RCC 7860 (cell line): ENCODE data around the gene TMEM247.

ENCODE experiments used
- DNase-seq: peaks from one replicate; pipeline ENCODE4 v3.0.0-alpha.2; 2015; ENCODE audit warnings: low spot score
- FAIRE-seq: peaks from 2 replicates; lab custom pipeline; 2012; peaks lifted over from hg19 to GRCh38; lab: Jason Lieb, UNC

The TMEM247 gene

GRCh38 chr2:46479265-46479664, at the start of gene TMEM247:
TMEM247 (plus strand) TSS chr2:46479565.
- FAIRE-seq (no peak), DNase-seq (no peak)

GRCh38 chr2:46430413-46430812, 49.0 kb upstream of the TMEM247 start:
- DNase-seq (no peak), FAIRE-seq (no peak)

- FAIRE-seq: no peak
- no peak for DNase-seq
Measured at GRCh38 chr2:46430992-46431391, 48.4 kb upstream of the TMEM247 start.

GRCh38 chr2:46431481-46432235, 47.7 kb upstream of the TMEM247 start:
- no peak for DNase-seq
- FAIRE-seq: no peak

GRCh38 chr2:46434851-46435273, 44.5 kb upstream of the TMEM247 start:
- no peak for FAIRE-seq
- DNase-seq: no peak

- no peak for FAIRE-seq
- DNase-seq: no peak
Measured at GRCh38 chr2:46435353-46435752, 44.0 kb upstream of the TMEM247 start.

GRCh38 chr2:46435796-46436360, 43.5 kb upstream of the TMEM247 start:
- DNase-seq (no peak), FAIRE-seq (no peak)

GRCh38 chr2:46436800-46437199, 42.6 kb upstream of the TMEM247 start:
- DNase-seq (no peak), FAIRE-seq (no peak)

- no peak for DNase-seq
- no peak for FAIRE-seq
Measured at GRCh38 chr2:46438102-46438501, 41.3 kb upstream of the TMEM247 start.

GRCh38 chr2:46438794-46439193, 40.6 kb upstream of the TMEM247 start:
- FAIRE-seq (no peak), DNase-seq (no peak)

- DNase-seq (no peak), FAIRE-seq (no peak)
Measured at GRCh38 chr2:46439582-46439981, 39.8 kb upstream of the TMEM247 start.

- FAIRE-seq (no peak), DNase-seq (no peak)
Measured at GRCh38 chr2:46441838-46442712, 37.3 kb upstream of the TMEM247 start.

- FAIRE-seq: no peak
- no peak for DNase-seq
Measured at GRCh38 chr2:46444732-46445131, 34.6 kb upstream of the TMEM247 start.

GRCh38 chr2:46445556-46445955, 33.8 kb upstream of the TMEM247 start:
- DNase-seq: no peak
- no peak for FAIRE-seq

- DNase-seq (no peak), FAIRE-seq (no peak)
Measured at GRCh38 chr2:46446871-46447568, 32.3 kb upstream of the TMEM247 start.

- DNase-seq: no peak
Measured at GRCh38 chr2:46447649-46448048, 31.7 kb upstream of the TMEM247 start.

GRCh38 chr2:46448111-46448510, 31.3 kb upstream of the TMEM247 start:
- FAIRE-seq (no peak), DNase-seq (no peak)

More at GRCh38 chr2:46447649-46448048, 31.7 kb upstream of the TMEM247 start:
- FAIRE-seq: no peak

GRCh38 chr2:46448641-46449040, 30.7 kb upstream of the TMEM247 start:
- no peak for FAIRE-seq
- no peak for DNase-seq

GRCh38 chr2:46449700-46450099, 29.7 kb upstream of the TMEM247 start:
- no peak for DNase-seq
- FAIRE-seq: no peak

GRCh38 chr2:46451131-46451711, 28.1 kb upstream of the TMEM247 start:
- no peak for DNase-seq

GRCh38 chr2:46456789-46457188, 22.6 kb upstream of the TMEM247 start:
- DNase-seq (no peak), FAIRE-seq (no peak)

More at GRCh38 chr2:46451131-46451711, 28.1 kb upstream of the TMEM247 start:
- no peak for FAIRE-seq
